COLO668 (cell line): ENCODE measurements around the gene TRPM2.

Experiments used
- DNase-seq: peaks from one replicate; lab custom pipeline; 2025; ENCODE audit not compliant: unreplicated experiment; lab: John Stamatoyannopoulos, UW

The TRPM2 gene

DNA sequence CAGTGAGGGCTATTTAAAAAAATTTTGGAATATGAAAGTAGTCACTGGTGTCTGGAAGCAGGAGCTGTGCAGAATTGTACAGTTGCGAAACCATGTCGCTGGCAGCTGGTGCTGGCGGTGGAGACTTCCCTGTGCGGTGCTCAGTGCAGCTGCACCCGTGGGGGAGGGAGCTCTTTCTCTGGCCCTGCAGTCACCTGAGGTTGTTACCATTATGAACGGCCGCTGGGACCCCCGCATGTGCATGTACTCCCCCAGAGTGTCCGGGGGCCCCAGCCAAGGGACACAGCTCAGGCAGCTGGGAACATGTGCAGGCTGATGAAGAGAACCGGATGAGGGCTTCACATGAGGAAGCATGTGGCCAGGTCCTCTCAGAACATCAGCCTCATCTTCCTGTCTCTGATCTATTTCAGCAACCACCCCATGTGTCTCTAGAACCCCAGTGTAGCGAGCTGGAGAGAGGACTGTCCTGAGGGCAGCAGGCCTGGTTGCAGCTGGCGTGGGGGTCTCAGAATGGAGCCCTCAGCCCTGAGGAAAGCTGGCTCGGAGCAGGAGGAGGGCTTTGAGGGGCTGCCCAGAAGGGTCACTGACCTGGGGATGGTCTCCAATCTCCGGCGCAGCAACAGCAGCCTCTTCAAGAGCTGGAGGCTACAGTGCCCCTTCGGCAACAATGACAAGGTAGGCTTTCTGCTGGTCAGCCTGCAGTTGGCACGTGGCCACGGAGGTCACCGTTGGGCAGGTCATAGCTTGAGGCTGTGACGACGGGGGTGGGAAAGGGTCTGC lies at the start of gene TRPM2:
TSS of gene TRPM2 (plus strand) at position 431 of the 780 bp plus-strand sequence. CDS start at position 511, 80 bp downstream.
- no peak for DNase-seq

DNA sequence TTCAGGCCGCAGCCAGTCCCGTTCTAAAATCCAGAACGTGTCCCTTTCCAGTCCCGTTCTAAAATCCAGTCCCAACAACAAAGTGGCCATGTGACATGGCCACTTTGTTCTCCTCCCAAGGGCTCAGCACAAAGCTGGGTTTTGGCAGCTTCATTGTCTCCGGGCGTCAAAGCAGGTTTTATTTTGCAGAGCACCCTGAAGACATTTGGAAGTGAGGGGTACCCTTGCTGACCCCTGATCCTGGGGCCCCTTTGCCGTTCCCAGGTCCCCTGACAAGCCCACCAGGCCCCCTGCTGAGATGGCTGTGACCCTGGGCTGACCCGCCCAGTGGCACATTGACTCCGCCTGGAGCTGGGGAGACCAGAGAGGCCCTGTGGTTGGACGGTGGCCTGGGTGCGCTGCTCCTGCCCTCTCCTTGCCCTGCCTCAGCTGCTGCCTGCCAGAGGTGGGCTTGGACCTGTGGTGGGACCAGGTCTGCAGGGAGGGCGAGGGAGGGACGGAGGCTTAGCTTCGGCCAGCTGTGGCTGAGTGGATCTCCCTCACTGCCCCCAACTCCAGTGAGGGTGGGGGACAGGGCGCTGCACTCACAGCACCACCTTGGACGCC lies 49.3 kb upstream of the TRPM2 start:
- DNase-seq: no peak

DNA sequence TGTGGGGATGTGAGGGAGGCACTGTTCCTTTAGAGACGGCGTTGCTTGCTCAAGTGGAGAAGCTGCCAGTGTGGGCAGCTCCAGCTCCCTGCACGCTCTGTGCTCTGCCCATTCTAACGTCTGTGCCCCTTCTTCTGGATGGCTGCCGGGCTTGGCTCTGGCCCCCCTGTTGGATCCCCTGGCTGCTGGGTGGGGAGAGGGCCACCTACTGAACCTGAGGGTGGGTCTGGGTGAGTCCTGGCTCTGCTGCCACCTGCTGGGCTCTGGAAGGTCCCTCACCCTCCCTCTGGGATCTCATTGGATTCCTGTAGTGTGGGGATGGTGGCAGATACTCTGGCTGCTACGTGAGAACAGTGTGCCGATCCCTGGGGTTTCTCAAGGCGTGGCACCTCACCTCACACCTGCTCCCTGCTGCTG lies 48.5 kb upstream of the TRPM2 start:
- peak; percentile 67 for DNase-seq

DNA sequence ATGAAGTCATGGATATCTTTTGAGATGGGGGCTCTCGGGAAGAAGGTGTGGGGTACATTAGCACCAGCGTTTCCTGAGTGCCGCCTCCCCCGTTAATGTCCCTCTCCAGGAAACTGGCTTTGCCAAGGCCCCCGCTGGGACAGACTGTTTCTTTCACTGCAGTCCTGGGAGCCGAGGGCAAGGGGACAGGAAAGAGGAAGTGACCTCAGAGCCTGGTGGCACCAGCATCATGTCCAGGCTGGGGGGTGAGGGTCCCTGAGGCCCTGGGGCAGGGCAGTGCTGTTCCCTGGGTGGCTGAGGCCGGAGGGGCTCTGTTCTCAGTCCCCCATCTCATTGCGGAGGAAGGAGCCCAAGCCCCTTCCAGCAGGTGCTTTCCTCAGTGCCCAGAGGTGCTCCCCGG lies 47.7 kb upstream of the TRPM2 start:
- no peak for DNase-seq

DNA sequence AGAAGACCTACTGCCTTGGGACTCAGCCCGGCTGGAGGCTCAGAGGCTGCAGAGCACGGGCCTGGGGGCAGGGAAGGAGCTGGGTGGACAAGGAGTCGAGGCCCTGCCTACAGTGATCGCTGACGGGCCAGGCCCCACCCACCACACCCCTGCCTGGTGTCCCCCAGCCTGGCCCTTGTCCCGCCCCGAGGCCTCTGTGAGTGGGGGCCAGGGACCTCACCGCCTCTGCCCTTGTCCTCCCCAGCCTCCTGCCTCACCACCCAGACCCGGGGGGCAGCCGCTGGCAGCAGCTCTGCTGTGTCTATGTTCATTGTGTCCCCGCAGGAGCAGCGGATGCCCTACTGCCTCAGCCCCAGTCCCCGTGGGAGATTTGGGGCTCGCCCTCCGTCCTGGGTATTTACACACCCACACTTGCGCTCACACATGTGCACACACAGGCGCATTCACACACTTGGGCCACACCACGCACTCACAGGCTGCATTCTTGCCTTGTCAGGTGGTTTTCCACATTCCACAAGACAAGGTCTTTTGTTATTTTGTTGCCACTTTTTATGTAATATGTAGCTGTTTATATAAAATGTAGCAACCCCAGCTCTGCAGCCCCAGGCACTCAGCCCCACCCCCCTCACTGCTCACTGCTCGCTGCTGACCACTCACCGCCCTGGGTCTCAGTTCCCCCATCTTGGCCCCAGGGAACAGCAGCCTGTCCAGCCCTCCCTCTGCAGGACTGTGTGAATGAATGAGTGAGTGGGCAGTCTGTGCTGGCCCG lies 46.3 kb upstream of the TRPM2 start:
- DNase-seq: no peak

DNA sequence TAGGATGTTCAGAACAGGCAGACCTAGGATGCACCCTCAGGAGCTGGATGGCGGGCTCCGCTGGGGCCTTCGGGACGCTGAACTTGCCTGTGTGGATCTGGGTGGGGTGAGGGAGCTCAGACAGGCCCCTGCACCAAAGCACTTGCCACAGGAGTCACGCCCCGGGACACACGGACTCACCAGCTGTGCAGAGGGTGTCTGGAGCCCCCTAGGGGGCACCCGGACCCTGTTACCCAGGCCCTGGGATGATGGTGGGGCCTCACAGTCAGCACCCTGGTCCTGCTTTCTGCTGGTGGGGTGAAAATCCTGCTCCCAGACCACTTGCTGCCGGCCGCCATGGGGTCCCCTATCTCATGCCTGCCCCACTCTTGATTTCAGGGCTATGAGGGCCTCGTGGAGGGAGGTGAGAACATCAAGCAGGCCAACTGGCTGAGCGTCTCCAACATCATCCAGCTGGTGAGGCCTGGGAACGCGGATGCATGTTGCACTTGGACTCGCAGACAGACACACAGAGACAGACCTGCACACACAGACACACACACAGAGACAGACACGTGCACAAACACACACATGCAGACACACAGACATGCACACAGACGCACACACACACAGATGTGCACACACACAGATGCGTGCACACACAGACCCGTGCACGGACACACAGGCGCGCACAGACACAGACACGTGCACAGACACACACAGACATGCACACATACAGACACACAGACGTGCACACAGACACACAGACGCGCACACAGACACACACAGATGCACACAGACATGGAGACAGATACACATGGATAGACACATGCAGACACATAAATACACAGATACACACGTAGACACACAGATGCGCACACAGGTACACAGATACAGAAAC lies 42.6 kb upstream of the TRPM2 start:
- DNase-seq: no peak

DNA sequence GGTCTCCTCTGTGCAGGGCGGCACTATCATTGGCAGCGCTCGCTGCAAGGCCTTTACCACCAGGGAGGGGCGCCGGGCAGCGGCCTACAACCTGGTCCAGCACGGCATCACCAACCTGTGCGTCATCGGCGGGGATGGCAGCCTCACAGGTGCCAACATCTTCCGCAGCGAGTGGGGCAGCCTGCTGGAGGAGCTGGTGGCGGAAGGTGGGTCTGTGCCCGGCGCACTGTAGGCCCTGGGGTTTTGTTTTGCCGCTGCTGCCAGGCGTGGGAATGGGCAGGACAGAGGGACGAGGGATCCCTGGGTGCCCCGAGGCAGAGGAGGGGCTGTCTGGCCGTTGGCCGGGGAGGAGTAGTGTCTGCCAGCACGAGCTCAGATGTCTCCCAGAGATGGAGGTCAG lies 41.3 kb upstream of the TRPM2 start:
- DNase-seq: no peak

DNA sequence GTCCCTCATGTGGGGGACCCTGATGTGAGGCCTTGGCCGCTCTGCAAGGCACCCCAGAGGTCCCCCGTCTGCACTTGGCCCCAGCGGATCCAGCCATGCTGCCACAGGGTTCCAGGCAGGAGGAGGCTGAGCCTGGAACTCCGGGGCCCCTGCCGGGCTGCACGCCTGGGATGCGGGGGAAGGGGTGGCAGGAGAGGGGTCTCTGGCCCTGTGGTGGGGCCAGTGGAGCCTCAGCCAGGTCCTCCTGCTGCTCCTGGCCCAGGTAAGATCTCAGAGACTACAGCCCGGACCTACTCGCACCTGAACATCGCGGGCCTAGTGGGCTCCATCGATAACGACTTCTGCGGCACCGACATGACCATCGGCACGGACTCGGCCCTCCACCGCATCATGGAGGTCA lies 40.7 kb upstream of the TRPM2 start:
- no peak for DNase-seq

DNA sequence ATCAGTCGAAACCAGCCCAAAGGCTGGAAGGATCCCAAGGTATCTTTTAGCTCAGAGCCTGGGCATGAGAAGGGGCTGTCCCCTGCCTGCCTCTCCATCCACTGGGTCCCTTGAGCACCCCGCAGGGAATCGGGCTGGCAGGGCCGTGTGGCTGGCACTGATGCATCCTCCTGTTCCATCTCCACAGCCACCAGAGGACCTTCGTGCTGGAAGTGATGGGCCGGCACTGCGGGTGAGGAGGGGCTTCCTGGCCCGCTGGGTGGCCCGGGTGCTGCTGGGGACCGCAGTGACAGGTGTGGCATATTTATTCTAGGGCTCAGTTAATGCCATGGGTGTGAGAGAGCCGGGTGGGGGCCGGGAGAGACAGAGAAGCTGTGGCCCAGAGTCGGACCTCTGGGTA lies 40.0 kb upstream of the TRPM2 start:
- no peak for DNase-seq

DNA sequence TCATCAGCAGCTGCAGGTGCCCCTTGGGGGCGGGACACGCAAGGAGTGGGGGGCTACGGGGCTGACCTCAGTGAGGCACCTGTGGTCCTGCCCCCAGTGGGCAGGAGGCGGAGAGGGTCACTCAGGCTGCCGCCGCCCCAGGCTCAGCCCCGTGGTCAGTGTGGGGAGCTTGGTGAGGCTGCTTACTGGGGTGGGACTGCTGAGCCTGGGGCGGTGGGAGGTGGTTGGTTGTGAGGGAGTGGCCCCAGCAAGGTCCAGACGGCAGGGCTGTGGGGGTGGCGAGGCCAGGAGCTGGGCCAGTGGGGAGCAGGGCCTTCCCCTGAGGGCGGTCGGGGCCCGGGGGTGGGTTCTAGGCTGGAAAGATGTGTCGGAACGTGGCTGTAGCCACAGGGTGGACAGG lies 39.3 kb upstream of the TRPM2 start:
- no peak for DNase-seq

DNA sequence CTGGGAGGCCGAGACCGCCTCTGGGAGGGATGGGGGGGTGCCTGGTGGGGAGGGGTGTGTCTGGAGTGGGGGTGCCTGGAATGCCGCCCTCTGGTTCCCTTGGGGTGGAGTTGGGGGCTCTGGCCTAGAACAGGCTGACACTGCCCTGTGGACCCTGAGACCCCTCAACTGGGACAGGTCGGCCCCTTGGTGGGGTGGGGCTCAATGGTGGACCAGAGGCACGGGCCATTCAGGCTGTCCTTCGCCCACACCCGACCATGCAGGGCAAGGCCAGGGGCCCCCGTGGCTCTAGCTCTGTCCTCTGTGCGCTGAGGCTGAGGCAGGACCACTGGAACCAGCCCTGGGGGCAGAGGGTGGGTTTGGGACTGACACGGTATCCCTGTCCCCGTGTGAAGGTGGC lies 38.9 kb upstream of the TRPM2 start:
- DNase-seq: no peak

DNA sequence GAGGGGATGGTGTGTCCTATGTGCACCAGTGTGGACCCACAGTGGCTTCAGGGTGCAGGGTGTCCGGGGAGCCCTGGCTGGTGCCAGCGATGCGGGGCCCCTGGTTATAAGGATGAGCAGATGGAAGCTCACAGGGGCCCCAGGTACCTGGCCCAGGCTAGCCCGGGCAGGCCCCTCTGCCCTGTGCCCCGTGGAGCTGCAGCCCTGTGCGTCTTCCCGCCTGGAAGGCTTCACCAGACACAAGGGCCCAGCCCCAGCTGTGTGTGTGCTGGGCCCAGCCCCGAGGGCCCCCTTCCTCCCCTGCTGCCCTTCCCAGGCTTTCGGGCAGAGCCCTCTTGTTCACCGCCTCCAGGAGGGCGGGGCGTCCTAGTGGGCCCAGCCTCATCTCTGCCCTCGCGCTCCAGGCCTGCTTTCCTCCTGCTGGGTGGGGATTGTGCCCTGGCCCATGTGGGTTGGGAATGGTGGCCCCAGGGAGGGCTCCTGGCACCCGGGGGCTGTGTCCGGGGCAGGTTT lies 37.7 kb upstream of the TRPM2 start:
- DNase-seq: no peak

DNA sequence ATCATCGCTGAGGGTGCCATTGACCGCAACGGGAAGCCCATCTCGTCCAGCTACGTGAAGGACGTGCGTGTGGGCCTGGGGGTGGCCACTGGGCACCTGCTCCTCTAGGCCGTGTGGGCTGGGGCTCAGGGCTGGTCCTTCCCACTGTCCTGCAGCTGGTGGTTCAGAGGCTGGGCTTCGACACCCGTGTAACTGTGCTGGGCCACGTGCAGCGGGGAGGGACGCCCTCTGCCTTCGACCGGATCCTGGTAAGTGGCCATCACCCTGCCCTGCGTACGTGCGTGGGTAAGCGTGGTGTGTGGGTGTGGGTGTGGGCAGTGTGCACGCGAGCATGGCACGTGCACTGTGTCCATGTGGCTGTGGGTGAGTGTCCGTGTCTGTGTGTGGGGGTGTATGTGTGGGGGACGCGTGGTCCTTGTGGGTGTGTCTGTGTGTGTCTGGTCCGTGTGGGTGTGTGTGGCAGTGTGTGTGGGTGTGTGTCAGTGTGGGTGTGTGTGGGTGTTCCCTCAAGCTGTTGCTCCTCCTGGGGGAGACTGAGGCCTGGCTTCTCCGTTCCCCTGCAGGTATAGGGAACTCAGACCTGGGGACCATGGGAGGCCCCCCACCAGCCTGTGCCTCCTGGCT lies 37.0 kb upstream of the TRPM2 start:
- DNase-seq: no peak

DNA sequence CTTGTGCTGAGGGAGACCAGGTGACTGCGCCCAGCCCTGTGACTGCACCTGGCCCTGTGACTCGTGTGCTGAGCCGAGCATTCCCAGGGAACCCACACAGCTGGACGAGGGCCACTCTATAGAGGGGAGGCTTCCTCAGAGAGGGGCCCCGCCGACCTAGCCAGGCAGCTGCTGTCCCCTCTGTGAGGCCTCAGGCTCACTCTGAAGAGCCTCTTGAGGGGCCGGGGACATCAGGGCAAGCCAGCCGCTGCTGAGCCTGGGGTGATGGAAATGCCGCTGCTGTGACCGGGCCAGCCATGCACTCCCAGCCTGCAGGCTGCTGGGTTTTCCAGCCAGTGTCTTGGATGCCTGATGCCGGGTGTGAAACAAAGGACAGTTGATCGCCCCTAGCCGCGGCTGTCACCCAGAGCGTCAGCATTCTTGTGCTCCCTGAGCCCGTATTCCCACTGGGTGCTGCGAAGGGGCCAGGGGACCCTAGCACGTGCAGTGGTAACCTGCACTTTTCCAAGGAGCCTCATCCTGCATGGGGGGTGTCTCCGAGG lies 36.1 kb upstream of the TRPM2 start:
- no peak for DNase-seq

DNA sequence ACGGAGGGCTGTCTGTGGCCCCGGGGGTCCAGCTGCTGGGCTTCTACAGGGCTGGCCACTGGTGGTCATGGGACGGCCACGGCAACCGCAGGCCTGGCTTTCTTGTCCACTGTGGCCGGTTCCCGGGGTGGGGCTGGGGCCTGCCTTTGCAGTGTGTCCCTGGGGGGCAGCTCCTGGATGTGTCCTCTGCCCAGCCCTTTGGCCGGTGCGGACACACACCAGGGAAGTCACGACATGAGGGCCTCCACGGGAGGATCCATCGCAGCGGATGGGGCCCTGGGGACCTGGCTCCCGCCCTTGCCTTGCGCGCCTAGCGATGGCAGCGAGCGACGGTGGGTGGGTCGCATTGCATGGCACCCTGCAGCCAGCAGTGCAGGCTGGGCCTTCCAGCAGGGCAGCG lies 35.5 kb upstream of the TRPM2 start:
- no peak for DNase-seq

DNA sequence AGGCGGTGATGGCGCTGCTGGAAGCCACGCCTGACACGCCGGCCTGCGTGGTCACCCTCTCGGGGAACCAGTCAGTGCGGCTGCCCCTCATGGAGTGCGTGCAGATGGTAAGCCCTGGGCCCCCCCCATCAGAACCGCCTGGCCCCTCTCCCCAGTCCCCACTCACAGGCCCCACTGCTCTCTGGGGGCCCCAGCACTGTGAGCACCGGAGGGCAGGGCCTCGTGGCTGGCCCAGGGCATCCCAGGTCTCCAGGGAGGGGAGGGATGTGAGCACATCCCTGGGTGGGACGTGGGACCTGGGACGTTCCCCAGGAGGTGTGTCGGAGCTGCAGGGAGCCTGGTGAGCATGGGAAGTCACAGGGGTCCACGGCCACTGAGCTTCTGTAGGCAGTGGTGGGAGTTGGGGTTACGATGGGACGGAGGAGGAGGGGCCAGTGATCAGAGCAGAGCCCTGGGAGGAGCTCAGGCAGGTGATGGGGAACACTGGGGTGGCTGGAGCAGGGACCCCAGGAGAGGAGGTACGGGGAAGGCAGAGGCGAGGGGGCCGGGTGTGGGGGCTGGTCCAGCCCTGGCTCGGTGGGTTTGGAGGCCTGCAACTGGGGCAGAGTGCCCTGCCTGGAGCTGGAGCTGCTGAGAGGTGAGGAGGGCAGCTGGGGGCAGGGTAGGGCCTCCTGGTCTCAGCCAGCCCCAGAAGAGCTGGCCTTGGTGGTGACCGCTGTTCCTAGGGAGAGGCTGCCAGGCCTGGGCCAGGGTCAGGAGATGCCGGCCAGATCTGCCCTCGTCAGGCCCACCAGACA lies 34.7 kb upstream of the TRPM2 start:
- DNase-seq: no peak

DNA sequence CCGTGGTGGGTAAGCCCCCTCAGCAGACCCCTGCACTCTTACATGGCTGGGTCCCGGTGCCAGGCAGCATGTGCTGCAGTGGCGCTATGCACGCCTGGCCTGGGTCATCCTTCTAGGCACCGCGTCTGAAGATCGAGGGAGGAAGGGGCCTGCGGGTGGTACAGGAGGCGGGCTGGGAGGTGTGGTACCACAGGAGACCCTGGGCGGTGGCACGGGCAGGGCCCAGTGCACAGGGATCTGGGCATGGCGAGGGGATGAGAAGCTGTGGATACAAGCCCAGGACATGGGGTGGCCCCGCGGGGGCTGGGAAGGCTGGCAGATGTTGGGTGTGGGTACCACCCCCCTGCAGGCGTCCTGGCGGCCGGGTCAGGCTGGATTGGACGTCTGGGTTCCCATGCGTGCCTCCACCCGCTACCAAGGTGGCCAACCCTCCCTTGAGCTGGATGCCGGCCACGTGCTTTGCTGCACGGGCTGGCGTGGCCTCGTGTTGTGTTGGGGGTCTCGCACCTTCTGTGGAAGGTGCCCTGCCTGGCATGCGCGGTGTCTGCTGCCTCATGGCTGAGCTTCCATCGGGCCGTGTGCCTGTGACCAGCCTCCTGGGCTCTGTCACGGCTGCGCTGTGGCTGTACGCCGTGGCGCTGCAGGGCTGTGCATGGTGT lies 33.9 kb upstream of the TRPM2 start:
- no peak for DNase-seq

DNA sequence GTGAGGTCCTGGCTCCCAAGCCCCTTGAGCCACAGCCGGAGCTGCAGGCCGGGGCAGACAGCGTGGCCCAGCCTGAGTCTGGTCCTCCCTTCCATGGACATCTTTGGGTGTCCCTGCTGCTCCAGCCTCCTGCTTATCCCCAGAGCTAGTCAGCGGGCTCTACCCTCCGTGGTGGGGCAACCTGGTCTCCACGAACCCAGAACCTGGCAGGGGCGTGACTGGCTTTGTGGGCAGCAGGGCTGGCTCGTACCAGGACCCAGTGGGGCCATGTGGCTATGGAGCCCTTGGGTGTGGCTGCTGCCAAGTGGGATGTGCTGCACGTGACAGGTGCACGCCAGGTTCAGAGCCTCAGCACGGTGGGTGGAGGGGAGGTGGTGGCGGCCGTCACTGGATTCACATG lies 32.6 kb upstream of the TRPM2 start:
- DNase-seq: no peak
